ENCODE measurements around the gene PRKAG2.
"Not testable (repeated sequence)": the region's sequence is repeated elsewhere in the genome, so short reads cannot be mapped to it uniquely, and the experiment has no call there.

DNA sequence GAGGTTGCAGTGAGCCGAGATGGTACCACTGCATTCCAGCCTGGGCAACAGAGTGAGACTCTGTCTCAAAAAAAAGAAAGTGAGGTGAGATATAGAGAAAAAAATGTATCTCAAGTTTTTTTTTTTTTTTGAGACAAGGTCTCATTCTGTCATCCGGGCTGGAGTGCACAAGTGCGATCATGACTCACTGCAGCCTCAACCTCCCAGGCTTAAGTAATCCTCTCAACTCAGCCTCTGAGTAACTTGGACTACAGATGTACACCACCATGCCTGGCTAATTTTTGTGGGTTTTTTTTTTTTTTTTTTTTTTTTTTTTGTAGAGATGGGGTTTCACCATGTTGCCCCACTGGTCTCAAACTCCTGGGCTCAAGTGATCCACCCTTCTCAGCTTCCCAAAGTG is 303.9 kb downstream of the PRKAG2 start:
- TF ChIP-seq, protein P1, sequence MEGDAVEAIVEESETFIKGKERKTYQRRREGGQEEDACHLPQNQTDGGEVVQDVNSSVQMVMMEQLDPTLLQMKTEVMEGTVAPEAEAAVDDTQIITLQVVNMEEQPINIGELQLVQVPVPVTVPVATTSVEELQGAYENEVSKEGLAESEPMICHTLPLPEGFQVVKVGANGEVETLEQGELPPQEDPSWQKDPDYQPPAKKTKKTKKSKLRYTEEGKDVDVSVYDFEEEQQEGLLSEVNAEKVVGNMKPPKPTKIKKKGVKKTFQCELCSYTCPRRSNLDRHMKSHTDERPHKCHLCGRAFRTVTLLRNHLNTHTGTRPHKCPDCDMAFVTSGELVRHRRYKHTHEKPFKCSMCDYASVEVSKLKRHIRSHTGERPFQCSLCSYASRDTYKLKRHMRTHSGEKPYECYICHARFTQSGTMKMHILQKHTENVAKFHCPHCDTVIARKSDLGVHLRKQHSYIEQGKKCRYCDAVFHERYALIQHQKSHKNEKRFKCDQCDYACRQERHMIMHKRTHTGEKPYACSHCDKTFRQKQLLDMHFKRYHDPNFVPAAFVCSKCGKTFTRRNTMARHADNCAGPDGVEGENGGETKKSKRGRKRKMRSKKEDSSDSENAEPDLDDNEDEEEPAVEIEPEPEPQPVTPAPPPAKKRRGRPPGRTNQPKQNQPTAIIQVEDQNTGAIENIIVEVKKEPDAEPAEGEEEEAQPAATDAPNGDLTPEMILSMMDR (IDR thresholded peaks at IDR 0.05) = not testable (repeated sequence)
- TF ChIP-seq POLR2A (IDR thresholded peaks at IDR 0.05) = not testable (repeated sequence)

Measured in lower leg skin (tissue), 3 donors.